Renal cortical epithelial cell (primary cell): ENCODE results near the gene AANAT. TPM values are rescaled to one million over a fixed set of nuclear protein-coding genes. Genes with fewer than 3 reads are reported as not detected.

Source experiments
- DNase-seq: peaks from one replicate; pipeline ENCODE4 v3.0.0-alpha.2; 2011; ENCODE audit warnings: low read depth
- total RNA-seq: library from RNA; depleted of rRNA; stranded (reverse); fragments of >200 nt; gene quantifications from 2 replicates; pipeline ENCODE4 v1.2.3, GENCODE V29; 2014

Gene AANAT
- total RNA-seq, 1 donor from 2014 or later = 0.10 TPM

DNA sequence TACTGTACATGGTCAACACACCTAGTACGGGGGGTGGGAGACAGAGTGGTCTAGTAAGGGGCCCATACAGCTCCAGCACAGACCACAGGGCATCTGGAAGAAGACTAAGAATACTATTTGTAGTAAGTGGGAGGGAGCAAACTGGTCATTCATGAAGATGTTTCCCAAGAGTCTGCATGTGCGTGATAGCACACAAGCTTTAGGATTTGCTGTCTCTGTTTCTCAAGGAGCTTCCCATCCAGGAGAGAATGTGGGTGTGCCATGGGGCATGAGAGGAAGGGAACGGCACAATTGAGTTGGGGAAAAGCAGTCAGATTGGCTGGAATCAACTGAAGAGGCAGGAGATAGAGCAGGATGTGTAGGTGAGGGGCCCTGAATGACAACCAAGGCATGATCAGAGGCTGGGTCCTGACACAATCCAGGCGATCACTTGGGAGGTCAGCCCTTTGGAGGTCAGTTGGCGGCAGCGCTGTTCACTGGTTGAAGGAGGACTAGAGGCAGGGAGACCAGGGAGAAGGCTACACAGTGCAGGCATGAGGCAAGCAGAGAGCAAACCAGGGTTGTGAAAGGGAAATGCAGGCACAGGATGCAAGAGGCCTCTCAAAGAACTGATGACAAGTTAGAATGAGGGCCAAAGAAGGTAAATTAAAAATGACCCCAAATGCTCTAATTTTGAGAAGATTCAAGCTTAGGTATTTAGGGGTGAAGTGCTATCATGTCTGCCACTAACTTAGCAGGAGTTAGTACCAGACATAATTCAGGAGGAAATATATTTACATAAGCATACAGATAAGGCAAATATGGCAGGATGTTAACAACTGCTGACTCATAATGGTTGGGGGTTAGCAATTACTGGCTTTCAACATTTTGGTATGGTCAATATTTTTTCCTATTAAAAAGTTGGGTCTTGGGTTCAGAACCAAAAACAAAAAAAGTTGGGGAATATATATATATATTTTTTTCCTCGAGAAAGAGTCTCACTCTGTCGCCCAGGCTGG lies 24.8 kb upstream of the AANAT start:
- no peak for DNase-seq

DNA sequence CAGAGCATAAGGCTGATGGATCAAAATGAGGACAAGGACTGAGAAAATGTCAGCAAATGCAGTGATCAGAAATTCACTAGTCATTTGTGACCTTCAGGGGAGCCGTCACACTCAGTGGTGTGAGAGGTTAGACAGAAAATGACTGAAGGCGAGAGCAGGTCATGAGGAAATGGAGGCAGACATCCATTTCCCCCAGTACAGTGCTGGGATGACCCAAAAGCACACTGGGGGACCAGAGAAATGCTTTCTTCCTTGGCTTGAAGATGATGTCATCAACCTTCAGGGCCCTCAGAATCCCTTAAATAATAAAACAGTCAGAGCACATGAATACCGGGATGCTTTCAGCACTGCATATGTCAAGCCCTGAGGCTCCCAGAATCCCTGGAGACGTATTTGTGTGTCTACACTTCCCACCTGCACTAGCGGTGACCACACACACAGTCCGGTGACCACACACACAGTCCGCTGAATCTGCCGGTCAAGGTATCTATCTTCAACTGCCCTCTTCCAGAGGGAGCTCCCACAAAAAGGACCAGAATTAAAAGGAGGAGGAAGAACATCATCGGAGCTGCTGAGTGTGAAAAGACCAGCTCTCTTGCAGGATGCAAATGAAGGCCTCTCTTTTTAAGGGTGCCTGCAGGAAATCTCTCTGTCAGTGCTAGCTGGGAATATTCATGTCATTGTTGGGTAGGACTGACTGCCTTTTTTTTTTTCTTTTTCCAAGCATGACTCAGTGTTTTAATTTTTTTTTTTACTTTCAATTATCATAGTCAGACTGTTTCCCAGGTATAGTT lies 22.7 kb upstream of the AANAT start:
- no peak for DNase-seq

DNA sequence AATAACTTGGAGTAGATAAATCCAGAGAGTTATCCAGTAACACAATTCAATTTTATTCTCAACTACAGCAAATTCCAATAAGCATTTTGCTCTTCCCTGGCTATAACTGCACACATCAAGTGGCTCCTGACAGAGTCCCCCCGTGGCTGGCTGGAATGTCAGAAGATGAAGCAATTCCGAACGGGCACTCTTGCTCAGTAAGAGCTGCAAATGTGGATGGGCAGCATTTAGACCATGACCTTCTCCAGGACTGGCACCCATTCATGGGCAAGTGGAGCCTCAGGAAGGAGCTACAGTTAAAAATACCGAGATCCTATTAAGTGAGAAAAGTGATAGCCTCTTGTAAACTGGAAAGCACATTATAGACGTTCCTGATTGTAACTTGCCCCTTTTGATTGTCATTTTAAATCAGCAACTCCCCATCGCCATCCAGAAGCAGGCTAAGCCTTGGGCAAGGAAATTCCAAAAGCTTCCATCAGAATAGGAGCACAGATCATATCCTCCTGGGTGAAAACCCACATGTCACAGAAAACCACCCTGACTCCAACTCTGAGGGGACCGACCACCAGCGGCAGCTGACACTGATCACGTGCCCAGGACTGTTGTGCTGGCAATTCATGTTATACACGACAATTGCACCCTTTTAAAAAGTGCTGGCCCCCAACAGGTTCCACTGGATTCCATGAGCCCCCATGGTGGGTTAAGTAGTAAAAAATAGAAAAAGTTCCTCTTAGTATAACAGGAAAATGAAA lies 21.5 kb upstream of the AANAT start:
- no peak for DNase-seq

DNA sequence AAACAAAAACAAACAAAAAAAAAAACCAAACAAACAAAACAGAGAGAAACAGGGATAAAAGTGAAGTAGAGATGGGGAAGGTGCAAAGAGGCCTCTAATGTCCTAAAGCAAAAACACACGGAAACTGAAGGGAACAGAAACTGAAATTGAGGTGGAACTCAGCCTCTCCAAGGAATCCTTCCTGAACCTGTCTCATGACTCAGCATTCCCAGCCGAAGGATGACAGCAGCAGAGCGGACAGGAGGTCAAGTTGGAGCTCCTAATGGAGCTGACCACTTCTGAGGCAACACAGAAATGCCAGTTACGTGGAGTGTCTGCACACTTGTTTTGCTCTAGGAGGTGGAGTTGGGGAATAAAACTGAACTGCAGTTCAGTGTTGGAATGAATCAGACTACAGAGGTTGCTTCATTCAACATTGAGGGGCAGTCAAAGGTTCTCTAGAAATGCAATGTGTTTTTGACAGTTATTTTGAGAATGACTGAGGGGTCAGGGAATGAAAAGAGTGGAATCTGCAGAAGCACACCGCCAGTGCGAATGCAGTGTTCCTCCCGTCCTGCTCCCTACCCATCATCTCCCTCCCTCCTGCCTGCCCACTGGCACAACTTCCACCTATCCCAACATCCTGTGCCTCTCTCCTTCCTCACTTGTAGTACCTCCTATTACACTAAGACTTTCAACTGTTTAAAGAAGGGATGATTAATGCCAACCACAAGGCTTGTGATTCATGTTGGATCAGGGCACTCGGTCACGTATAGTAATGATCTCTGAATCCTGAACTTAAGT lies 20.8 kb upstream of the AANAT start:
- DNase-seq = peak; percentile 96

DNA sequence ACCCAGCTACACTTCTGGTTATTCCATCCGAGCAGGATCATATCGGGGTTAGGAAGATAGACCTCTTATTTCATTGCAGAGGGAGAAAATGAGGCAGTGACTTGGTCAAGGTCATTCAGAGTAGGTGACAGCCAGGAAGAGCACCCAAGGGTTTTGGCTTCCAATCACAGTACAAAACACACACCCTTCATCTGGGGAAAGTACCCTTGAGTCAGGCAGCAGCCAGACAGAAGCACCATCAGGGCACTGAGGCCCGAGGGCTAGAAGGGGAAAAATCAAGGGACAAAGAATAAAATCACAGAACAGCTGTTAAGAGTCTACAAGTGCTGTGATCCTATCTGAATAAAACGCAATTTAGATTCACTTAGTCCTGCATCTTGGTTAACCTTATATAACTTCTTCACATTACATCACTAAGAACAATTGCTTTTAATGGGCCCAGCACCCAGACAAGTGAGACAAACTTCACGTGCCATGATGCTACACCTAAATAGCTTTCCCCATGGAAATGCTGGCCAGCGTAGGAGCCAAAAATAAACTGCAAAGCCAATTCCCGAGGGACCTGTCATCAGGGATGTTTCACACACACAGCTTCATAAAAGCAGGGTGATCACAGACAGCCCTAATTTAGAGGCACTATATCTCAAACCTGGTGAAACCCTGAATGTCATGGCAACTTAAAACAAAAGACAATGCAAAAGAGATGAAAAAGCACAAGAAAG lies 19.3 kb upstream of the AANAT start:
- no peak for DNase-seq

DNA sequence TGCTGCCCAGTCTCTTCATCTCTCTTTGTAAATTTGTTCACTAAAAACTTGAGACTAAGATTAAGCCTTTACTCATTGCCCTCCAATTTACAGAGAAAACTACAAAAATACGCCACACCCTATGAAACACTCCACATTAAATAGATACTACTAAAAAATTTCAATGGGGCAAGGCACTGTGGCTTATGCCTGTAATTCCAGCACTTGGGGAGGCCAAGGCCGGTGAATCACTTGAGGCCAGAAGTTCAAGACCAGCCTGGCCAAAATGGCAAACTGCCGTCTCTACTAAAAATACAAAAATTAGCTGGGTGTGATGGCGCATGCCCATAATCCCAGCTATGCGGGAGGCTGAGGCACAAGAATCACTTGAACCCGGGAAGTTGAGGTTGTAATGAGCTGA lies 18.3 kb upstream of the AANAT start:
- DNase-seq = no peak

DNA sequence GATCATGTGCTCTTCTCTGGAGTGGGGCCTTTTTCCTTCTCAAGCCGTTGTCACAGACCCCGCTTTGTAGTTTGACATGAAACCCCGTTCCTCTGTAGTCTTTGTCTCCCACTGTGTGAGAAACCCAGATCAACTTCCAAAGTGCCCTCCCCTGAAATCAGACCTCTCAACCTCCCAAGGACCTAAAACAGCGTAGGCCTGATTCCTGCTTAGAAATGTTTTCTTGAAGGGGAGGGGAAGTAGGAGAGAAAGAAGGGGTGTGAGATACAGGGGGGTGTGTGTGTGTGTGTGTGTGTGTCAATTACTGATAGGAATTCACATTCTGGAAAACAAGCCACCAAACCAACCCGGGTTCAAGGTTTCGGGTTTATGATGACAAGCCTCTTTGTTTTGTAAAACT lies 15.9 kb upstream of the AANAT start:
- DNase-seq = no peak

DNA sequence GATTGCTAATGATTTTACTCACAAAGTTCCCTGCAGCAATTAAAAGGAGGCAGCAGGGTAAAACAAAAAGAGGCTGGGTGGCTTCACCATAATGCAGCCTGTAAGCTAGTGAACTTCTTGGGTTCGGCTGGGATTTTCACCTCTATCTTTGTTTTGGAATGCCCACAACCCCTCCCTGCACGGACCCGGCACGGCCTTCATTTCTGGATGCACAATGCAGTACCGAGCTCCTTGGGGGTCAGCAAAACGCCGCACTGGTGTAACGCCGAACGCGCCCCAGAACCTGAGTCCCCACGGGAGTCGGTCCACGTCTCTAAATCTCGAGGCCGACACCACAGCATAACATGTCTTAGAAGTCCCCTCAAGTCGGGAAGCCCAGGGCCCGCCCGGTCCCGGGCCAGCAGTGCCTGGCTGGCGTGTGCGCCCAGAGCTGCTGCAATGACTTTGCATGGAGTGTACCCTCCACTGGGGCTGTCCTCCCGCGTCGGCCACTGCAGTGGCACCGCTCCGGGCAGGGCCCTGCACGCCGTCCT lies 15.2 kb upstream of the AANAT start:
- no peak for DNase-seq

DNA sequence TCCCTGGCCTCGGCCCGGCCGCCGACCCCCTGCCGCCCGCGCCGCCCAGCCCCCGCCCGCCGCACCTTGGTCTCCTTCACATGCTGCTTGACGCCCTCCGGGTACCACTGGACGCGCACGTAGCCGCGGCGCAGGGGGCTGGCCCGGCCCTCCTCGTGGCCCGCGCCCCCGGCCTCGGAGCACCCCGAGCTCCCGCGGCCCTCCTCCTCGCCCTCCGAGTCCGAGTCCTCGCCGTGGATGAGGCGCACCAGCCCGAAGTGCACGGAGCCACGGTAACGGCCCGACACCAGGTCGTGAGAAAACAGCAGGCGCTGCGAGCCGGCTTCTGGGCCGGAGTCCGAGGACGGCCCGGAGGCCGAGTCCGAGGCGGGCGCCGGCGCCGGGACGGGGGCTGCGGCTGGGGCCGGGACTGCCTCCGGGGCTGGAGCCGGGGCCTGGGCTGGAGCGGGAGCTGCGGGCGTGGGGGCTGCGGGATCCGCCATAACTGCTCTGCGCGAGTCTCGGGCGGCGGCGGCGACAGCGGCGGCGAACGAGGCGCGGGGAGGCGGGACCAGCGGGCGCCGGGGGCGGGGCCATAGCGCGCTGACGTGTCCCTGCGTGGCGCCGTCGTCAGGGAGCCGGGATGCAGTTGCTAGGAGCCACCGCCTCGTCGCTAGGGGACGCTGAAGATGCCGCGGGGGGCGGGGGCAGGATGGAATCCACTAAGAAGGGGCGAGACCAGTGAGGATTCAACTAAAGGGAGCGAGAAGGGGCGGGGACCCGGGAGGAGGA lies 14.6 kb upstream of the AANAT start, which contains the start of gene UBE2O:
Gene UBE2O, minus strand, starts transcription at position 493 of the 771 bp plus-strand sequence. Its CDS starts 11 bp downstream, at position 482.
- no peak for DNase-seq

DNA sequence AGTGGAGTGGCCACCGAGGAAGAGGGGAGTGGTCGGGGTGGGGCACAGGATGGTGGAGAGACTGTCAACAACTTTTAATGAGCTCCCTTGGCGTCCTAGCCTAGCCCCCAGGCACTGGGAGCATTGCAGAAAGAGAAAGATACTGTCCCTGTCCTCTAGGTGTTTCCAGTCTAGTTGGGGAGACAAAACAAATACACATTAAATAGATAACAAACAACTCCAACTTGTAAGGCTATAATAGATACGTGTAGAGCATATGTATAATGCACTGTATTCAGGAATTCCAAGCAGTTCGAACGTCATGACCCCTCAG lies 14.0 kb upstream of the AANAT start:
- DNase-seq = no peak

DNA sequence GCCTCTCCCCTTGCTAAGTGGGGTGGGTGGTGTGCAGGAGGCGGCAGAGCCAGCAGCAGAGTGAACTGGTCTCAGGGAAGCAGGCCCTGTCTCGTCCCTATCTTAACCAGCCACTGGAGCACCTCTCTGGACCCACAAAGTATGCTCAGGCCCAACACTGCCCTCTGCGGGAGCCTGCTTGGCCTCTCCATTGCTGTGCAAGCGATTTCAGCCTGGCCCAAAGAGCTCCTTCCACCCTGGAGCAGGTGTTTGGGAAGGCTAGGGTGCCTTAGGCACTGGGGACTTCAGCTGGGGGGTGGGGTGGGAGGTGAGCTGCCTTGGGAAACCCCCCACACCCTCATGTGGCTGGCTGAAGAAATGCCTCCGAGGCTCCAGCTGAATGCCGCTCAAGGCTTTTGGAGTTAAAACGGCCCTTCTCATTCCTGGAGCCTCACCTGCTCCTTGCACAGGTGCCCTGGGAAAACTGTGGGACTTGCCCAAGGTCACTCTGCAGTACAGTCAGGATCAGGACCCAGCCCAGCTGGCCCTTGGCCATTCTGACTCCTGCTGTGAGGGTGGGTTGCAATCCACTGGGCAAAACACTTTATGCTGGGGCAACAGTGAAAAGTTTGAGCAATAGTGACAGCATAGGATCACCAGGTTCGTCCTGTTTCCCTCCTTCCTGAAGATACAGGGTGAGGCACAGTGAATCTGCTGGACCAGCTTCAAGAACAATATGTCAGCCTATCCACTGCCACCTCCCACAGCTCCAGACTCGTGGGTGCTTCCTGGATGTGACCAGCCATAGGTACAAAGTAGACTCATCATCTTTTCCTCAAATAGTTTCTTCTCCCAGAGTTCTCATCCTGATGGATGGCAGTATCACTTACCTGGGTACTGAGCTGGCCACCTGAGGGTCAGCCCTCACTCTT lies 8.6 kb upstream of the AANAT start:
- DNase-seq = peak; percentile 48

DNA sequence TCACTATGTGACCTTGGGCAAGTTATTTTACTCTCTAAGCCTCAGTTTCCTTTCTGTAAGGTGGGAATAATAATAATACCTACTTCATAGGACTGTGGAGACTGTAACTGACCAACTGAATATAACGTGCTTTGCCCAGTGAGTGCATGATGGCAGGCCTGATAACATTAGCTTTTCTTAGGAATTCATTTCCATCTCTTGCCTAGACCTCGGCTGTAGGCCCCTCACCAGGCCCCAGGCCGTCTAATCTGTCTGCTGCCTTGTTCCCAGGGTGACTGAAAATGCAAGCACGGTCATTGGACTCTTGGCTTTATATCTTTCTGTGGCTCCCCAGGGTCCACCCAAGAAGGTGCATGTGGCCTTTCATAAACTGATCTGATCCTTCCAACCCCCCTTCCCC lies 7.7 kb upstream of the AANAT start:
- no peak for DNase-seq

DNA sequence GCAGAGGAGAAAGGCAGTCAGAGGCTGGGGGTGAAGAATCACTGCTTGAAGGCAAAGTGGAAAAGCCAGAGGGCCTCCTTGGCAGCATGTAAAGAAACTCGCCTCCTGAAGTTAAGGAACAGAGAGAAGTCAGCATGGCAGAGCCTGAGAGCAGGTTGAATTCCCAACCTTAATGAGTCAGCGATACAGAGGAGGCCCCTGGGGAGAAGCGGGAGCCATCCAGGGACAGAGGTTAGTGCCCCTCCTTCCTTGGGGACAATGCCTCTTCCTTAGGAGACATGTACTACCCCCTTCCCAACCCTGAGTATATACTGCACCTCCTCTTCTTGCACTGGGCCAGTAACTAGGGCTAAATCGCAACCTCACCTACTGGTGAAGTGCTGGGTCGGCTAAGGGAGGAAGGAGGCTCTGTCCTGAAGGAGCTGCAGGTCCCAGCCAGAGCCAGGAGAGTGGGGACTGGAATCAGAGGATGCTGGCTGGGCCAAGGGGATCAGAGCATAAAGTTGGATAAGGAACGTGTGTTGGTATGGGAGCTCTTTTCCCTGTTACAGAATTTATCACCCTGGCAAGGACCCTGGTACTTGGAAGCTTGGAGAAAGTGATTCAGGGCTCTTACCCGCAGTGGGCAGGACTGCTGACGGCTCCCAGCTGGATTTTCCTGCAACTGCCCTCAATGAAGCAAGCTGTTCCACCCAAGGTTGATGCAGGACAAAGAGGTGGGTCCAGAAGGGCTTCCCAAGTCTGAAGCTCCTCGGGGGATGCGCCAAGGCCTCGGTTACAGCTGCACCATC lies 5.4 kb upstream of the AANAT start:
- no peak for DNase-seq

DNA sequence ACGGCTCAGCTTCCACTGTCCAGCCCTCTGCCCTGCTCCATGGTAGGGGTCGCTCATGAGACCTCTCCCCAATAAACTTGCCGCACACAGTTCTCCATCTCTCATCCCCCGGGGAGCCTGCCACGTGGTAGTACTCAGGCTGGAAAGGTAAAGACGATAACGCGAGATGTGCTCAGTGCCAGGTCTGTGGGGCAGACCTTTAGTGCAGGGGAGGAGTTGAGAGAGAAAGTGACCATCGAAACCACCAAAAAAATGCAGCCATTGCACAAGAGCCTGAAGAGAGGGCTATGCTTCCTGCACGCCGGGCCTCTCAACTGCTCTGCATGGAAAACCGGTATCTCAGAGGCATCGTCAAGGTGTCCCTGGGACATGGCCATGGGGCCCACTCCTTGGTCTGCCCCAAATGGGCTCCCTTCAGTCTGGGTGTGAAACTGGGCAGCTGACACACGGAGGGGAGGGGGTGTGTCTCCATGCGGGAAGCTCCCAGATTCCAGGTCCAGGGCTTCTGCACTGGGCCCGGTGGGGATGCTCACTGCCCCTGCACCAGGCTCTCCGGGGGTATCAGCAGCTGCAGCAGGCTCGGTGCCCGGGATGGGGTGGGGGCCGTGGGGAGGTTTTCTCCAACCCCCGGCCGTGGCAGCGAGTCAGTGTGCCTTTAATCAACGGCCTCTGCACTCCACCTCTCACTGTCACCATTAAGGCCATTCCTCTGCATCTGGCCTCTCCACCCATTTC lies 4.7 kb upstream of the AANAT start:
- DNase-seq = no peak

DNA sequence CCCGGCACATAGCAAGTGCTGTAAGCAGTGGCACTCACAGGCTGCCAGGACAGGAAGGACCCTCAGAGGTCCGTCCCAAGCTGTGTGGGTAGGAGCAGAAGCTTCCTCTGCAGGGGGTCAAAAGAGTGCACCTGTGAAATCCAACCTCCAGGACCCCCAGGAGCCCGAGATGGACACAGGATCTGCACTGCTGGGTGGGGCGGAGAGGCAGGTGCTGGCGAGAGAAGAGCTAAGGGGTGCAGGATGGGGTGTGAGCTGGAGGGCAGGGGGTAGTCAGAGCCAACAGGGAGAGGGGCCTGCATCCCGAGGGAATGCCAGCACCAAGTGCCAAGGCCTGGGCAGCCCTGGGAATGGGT lies 650 bp upstream of the AANAT start:
- DNase-seq = no peak

DNA sequence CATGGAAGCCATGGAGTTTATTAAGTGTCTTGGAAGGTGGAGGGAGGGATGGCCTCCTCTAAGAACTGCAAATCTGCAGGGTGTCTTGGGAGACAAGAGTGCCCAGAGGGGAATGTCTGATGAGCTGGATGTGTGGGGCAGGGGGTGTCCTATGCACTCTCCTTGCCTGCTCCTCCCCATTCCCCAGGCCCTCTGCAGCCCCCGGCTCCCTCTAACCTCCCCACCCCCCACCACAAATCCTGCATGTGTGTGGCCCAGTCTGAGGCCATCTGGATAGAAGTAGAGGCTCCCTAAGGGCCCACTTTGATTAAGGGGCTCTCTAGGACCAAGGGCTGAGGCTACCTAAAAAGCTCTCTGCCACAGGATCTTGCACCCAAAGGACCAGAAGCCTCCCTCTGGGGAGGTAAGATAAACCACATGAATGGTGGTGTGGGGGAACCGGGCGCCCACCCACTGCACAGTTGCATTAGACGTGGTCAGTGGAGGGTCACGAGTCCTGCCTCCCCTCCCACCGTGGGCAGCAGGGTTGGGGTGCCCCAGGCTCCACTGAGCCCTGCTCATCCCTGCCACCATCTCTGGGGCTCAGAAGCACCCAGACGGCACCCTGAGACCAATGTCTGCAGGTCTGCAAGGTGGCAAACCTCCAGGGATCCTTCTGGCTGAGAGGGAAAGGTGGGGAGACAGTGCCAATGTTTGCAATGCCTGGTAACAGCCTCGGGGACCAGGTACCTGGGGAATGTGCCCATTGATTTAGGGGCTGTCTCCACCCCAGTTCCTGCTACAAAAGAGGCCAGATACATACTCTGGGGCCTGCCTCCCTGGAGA lies 618 bp downstream of the AANAT start:
- DNase-seq = no peak
